HCT116 (cell line): ENCODE results near the gene VASH2.

Experiments used
- ATF3 ChIP-seq: IDR thresholded peaks from 2 replicates; pipeline ENCODE4 v1.6.1; 2012
- CTCF ChIP-seq, 3 experiments: fragments of 200-600 bp in 1 of 3; sonication (generic) in 1 of 3; IDR thresholded peaks in 2 of 3; conservative IDR thresholded peaks in 1 of 3; 2 replicates each; pipeline ENCODE4 v1.5.1; 2012 to 2017; ENCODE audit warnings: low read depth in 2 of 3, low read length in 2 of 3, antibody characterized with exemption in 1 of 3, borderline replicate concordance in 1 of 3, control low read depth in 1 of 3, mild to moderate bottlenecking in 1 of 3, mixed read lengths in 1 of 3, mixed run types in 1 of 3, moderate library complexity in 1 of 3; ENCODE audit not compliant: insufficient read depth in 1 of 3
- EZH2 ChIP-seq: fragments of 200-600 bp; sonication (generic); IDR thresholded peaks from 2 replicates; pipeline ENCODE4 v1.6.1; 2017; ENCODE audit warnings: antibody characterized with exemption, mixed run types
- JUND ChIP-seq: IDR thresholded peaks from 2 replicates; pipeline ENCODE4 v1.6.1; 2012
- POLR2A ChIP-seq: IDR thresholded peaks from 2 replicates; pipeline ENCODE4 v1.7.0; 2011; ENCODE audit warnings: borderline replicate concordance; ENCODE audit not compliant: insufficient read depth, insufficient read length; ENCODE audit errors: extremely low read depth
- POLR2AphosphoS5 ChIP-seq: IDR thresholded peaks from 2 replicates; pipeline ENCODE4 v1.6.1; 2011; ENCODE audit warnings: mild to moderate bottlenecking, low read depth, low read length, moderate library complexity
- REST ChIP-seq: IDR thresholded peaks from 2 replicates; pipeline ENCODE4 v1.6.1; 2012; ENCODE audit warnings: low read depth
- ZNF274 ChIP-seq: fragments of 200-500 bp; sonication (Bioruptor generic); IDR thresholded peaks from 2 replicates; pipeline ENCODE4 v1.6.1; 2014; ENCODE audit warnings: mild to moderate bottlenecking, low read depth, low read length, inconsistent platforms

- TF ChIP-seq POLR2A = no peak
- no peak for TF ChIP-seq CTCF (IDR thresholded peaks at IDR 0.05 in 2 of 3, conservative IDR thresholded peaks at IDR 0.05 in 1 of 3; ENCODE audit: borderline replicate concordance in 1 of 3, insufficient read depth in 1 of 3, low read depth in 2 of 3, low read length in 2 of 3)
- TF ChIP-seq ZNF274 = no peak
- no peak for TF ChIP-seq ATF3
- TF ChIP-seq POLR2AphosphoS5 = no peak
- TF ChIP-seq JUND = no peak
- TF ChIP-seq REST = no peak
- no peak for TF ChIP-seq EZH2
Observed at GRCh38 chr1:213019450-213019849, 69.1 kb downstream of the VASH2 start.
